DND-41 (cell line): ENCODE results near the gene ANKHD1.

Source experiments
- EZH2 ChIP-seq: IDR thresholded peaks from 3 replicates; pipeline ENCODE4 v1.6.1; 2012; ENCODE audit warnings: borderline replicate concordance, low read depth, mild to moderate bottlenecking, moderate library complexity, low read length, inconsistent platforms; ENCODE audit not compliant: severe bottlenecking
- TF ChIP-seq, protein P1 (sequence below): IDR thresholded peaks from 2 replicates; pipeline ENCODE4 v1.5.1; 2012; ENCODE audit warnings: borderline replicate concordance, low read length, moderate library complexity, mild to moderate bottlenecking; ENCODE audit not compliant: poor library complexity, severe bottlenecking; ENCODE audit errors: extremely low read depth

DNA sequence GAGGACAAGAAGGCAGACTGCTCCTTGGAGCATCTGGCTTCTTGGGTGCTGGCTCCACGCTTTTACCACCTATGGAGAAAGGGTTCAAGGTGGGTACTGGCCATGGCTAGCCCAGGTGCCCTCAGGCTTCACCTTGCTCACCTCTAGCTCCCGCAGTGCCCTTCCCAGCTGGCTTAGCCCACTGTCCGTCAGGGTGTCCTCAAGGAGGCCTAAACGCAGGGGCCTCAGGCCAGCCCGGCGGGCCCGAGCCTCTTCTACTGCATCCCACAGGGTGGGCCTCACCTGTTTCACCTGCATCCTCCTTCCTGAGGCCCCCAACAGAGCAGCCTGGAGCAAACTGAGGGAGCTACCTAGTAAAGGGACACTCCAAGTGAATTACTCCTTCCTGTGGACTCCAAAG is 172.1 kb downstream of the ANKHD1 start:
- TF ChIP-seq EZH2 = no peak
- TF ChIP-seq, protein P1, sequence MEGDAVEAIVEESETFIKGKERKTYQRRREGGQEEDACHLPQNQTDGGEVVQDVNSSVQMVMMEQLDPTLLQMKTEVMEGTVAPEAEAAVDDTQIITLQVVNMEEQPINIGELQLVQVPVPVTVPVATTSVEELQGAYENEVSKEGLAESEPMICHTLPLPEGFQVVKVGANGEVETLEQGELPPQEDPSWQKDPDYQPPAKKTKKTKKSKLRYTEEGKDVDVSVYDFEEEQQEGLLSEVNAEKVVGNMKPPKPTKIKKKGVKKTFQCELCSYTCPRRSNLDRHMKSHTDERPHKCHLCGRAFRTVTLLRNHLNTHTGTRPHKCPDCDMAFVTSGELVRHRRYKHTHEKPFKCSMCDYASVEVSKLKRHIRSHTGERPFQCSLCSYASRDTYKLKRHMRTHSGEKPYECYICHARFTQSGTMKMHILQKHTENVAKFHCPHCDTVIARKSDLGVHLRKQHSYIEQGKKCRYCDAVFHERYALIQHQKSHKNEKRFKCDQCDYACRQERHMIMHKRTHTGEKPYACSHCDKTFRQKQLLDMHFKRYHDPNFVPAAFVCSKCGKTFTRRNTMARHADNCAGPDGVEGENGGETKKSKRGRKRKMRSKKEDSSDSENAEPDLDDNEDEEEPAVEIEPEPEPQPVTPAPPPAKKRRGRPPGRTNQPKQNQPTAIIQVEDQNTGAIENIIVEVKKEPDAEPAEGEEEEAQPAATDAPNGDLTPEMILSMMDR = no peak
